ENCODE measurements around the gene EEIG1.

EEIG1 gene

GRCh38 chr9:127963359-127964064 lies 17.3 kb downstream of the EEIG1 start:
- no peak for DNase-seq (ENCODE audit: extremely low spot score)
- ChIA-PET CTCF (interaction anchor here (2.7 to 23.2 kb wide), 2 partner anchors 8 to 19 kb away, joined by 12 to 263 read pairs; no protein-coding TSS in a partner anchor), POLR2A (no interaction called here)
- no peak for TF ChIP-seq CTCF (IDR thresholded peaks at IDR 0.05; ENCODE audit: control extremely low read depth, extremely low read depth, low read depth, missing control alignments)

- ChIA-PET CTCF (interaction anchor here (2.7 to 25.1 kb wide), 3 partner anchors 8 to 76 kb away, joined by 12 to 615 read pairs (median 263); no protein-coding TSS in a partner anchor), POLR2A (no interaction called here)
- no peak for DNase-seq (ENCODE audit: extremely low spot score)
- TF ChIP-seq CTCF (IDR thresholded peaks at IDR 0.05; ENCODE audit: control extremely low read depth, extremely low read depth, low read depth, missing control alignments), result no peak
Observed at GRCh38 chr9:127963041-127963358, 17.8 kb downstream of the EEIG1 start.

GRCh38 chr9:127962278-127962677 lies 18.5 kb downstream of the EEIG1 start:
- TF ChIP-seq CTCF (IDR thresholded peaks at IDR 0.05; ENCODE audit: control extremely low read depth, extremely low read depth, low read depth, missing control alignments), result no peak
- POLR2A ChIA-PET, result interaction anchor here (0.6 to 1.2 kb wide), 2 partner anchors 9 to 14 kb away, joined by 3 read pairs; no protein-coding TSS in a partner anchor
- CTCF ChIA-PET, result interaction anchor here (2.1 to 25.1 kb wide), 3 partner anchors 10 to 76 kb away, joined by 8 to 615 read pairs (median 263); no protein-coding TSS in a partner anchor
- DNase-seq (ENCODE audit: extremely low spot score), result no peak

GRCh38 chr9:127961613-127962155 lies 19.1 kb downstream of the EEIG1 start:
- TF ChIP-seq CTCF (IDR thresholded peaks at IDR 0.05; ENCODE audit: control extremely low read depth, extremely low read depth, low read depth, missing control alignments), result no peak
- POLR2A ChIA-PET, result interaction anchor here (0.6 to 1.2 kb wide), 3 partner anchors 10 to 85 kb away, joined by 3 to 4 read pairs (median 3); no protein-coding TSS in a partner anchor
- no peak for DNase-seq (ENCODE audit: extremely low spot score)
- CTCF ChIA-PET, result interaction anchor here (2.1 to 25.1 kb wide), 3 partner anchors 9 to 77 kb away, joined by 8 to 615 read pairs (median 263); no protein-coding TSS in a partner anchor

GRCh38 chr9:127961155-127961490 lies 19.7 kb downstream of the EEIG1 start:
- ChIA-PET POLR2A (interaction anchor here (0.6 to 1.2 kb wide), 2 partner anchors 16 to 85 kb away, joined by 3 to 4 read pairs; no protein-coding TSS in a partner anchor), CTCF (interaction anchor here (1.2 to 25.1 kb wide), 4 partner anchors 9 to 106 kb away, joined by 3 to 615 read pairs (median 136); partner anchors contain the start of gene NAIF1)
- TF ChIP-seq CTCF (IDR thresholded peaks at IDR 0.05; ENCODE audit: control extremely low read depth, extremely low read depth, low read depth, missing control alignments), result no peak
- DNase-seq (ENCODE audit: extremely low spot score), result no peak

GRCh38 chr9:127960410-127961154 lies 20.2 kb downstream of the EEIG1 start:
- TF ChIP-seq CTCF (IDR thresholded peaks at IDR 0.05; ENCODE audit: control extremely low read depth, extremely low read depth, low read depth, missing control alignments), result no peak
- CTCF ChIA-PET, result interaction anchor here (0.8 to 25.1 kb wide), 6 partner anchors 8 to 107 kb away, joined by 3 to 615 read pairs (median 6); partner anchors contain the start of gene NAIF1
- no peak for DNase-seq (ENCODE audit: extremely low spot score)
- POLR2A ChIA-PET, result no interaction called here

Data from GM10248 (cell line).